Subcutaneous adipose tissue (tissue), 4 donors: ENCODE results near the gene ILDR1. TPM values are rescaled to one million over a fixed set of nuclear protein-coding genes. Genes with fewer than 3 reads are reported as not detected.

ENCODE experiments used
- CTCF ChIP-seq: fragments of 450-650 bp; IDR thresholded peaks from one replicate; pipeline ENCODE4 v1.5.1; 2016; ENCODE audit warnings: low read depth, mild to moderate bottlenecking, control low read depth, antibody characterized with exemption, moderate library complexity
- total RNA-seq, 4 donors: library from RNA; depleted of rRNA; stranded (reverse); fragments of >200 nt; gene quantifications; one replicate each; pipeline ENCODE4 v1.1.0, GENCODE V29; 2016

ILDR1 gene
- total RNA-seq, 4 donors from 2014 or later, result 0.17 TPM; not detected in 3

- no peak for TF ChIP-seq CTCF
Observed at GRCh38 chr3:121962443-121962842, 59.6 kb downstream of the ILDR1 start.

- TF ChIP-seq CTCF, result no peak
Observed at GRCh38 chr3:121961283-121961682, 60.8 kb downstream of the ILDR1 start.

- TF ChIP-seq CTCF, result no peak
Observed at GRCh38 chr3:121958801-121959200, 63.2 kb downstream of the ILDR1 start.

- TF ChIP-seq CTCF, result no peak
Observed at GRCh38 chr3:121957674-121958415, 64.2 kb downstream of the ILDR1 start.

- no peak for TF ChIP-seq CTCF
Observed at GRCh38 chr3:121956363-121956762, 65.7 kb downstream of the ILDR1 start.

GRCh38 chr3:121951291-121951919, 70.6 kb downstream of the ILDR1 start:
- no peak for TF ChIP-seq CTCF

GRCh38 chr3:121948641-121949040, 73.4 kb downstream of the ILDR1 start:
- TF ChIP-seq CTCF, result no peak
